ENCODE measurements around the gene ADAM12. TPM values are rescaled to one million over a fixed set of nuclear protein-coding genes. Genes with fewer than 3 reads are reported as not detected.

The ADAM12 gene
- 13.6 and 13.7 TPM in 2 replicates for total RNA-seq

GRCh38 chr10:126387931-126388911, at the start of gene ADAM12:
Gene ADAM12 (minus strand): TSS chr10:126388477. CDS start chr10:126388145, 332 bp downstream.

